SJCRH30 (cell line): ENCODE data around the gene INTU. TPM values are rescaled to one million over a fixed set of nuclear protein-coding genes. Genes with fewer than 3 reads are reported as not detected.
"Not testable (repeated sequence)": the region's sequence is repeated elsewhere in the genome, so short reads cannot be mapped to it uniquely, and the experiment has no call there.

Source experiments
- DNase-seq, 2 experiments: peaks; one replicate each; pipeline ENCODE4 v3.0.0-alpha.2; 2015 to 2020
- H3K27ac ChIP-seq: fragments of 250-450 bp; sonication (Bioruptor Pico); 2 replicates; pipeline ENCODE4 v1.5.1; 2020; ENCODE audit warnings: mild to moderate bottlenecking, moderate library complexity
- H3K27me3 ChIP-seq: fragments of 250-450 bp; sonication (Bioruptor Pico); 2 replicates; pipeline ENCODE4 v1.5.1; 2020; ENCODE audit warnings: mild to moderate bottlenecking, moderate library complexity
- H3K36me3 ChIP-seq: fragments of 250-450 bp; sonication (Bioruptor Pico); 2 replicates; pipeline ENCODE4 v1.5.1; 2020; ENCODE audit warnings: mild to moderate bottlenecking, moderate library complexity
- H3K4me1 ChIP-seq: fragments of 250-450 bp; sonication (Bioruptor Pico); 2 replicates; pipeline ENCODE4 v1.5.1; 2020; ENCODE audit warnings: mild to moderate bottlenecking, moderate library complexity
- H3K4me3 ChIP-seq: fragments of 250-450 bp; sonication (Bioruptor Pico); 2 replicates; pipeline ENCODE4 v1.5.1; 2020; ENCODE audit warnings: mild to moderate bottlenecking, moderate library complexity
- H3K9me3 ChIP-seq: fragments of 250-450 bp; sonication (Bioruptor Pico); replicated peaks from 2 replicates; pipeline ENCODE4 v1.5.1; 2020; ENCODE audit warnings: mild to moderate bottlenecking, moderate library complexity
- total RNA-seq: library from RNA; depleted of rRNA; stranded (reverse); fragments of >200 nt; shearing (Covaris generic); gene quantifications from 2 replicates; pipeline ENCODE4 v1.2.3, GENCODE V29; 2014; rRNA removed

Gene INTU
- total RNA-seq, result 2.6 TPM in 2 replicates

DNA sequence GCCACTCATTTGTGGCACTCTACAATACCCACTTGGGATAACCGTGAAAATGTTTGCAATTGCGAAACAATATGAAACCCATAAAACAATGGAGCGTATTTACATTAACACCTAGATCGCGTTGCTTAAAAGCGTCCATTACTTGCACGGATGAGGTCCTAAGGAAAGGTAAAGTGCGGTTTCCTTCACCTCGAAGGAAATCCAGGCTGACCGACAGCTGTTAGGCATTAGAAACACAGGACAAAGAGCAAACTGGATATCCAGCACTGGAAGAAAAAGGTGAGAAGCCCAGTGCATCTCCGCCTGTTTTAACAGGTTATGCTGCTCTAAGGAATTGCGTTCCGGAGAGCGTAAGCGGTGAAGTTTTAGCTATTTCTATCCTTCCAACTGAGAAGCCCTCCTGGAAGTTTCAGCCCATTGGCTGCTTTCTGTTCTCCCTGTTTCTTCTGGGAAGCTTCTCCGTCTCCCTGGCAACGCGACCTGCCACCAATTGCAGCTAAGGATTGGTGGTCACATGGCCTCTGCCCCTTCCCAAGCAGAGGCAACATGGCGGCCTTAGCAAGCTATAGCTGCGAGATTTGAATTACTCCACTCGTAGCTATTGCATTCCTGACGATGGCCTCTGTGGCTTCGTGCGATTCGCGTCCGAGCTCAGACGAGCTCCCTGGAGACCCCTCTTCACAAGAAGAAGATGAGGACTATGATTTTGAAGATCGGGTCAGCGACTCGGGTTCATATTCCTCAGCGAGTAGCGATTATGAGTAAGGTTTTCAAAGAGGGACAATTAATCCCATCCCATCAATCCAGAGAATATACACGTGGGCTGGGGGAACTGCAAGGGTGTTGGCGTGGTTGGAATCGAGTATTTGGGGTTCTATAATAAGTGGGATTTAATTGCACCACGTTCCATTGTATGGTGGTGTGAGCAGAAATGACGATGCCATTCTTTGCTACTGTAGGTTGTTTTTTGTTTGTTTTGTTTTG lies at the start of gene INTU:
Gene INTU (plus strand): TSS at position 538 of the 984 bp plus-strand sequence. CDS start 78 bp downstream, at position 616.
- DNase-seq, result peak; percentile 87 to 89

DNA sequence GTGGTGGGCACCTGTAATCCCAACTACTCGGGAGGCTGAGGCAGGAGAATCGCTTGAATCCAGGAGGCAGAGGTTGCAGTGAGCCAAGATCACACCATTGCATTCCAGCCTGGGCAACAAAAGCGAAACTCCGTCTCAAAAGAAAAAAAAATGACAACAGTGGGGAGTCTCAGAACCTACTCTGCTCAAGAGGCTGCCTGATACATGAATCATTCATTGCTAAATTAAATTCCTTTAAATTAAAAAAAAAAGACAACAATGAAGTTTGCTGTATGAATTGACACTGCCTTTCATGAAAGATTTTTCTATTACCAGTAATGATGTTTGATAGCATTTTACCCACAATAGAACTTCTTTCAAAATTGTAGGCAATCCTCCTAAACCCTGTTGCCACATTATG lies 46.3 kb upstream of the INTU start:
- not testable (repeated sequence) for H3K36me3 ChIP-seq, DNase-seq, H3K9me3 ChIP-seq, H3K27me3 ChIP-seq, H3K4me1 ChIP-seq, H3K27ac ChIP-seq, H3K4me3 ChIP-seq

More for the DNA sequence above, at the start of gene INTU:
- H3K4me3 ChIP-seq, result peak within 1 kb of the TSS; percentile 63
- no peaks in the 10 kb centered on the region; the same call in 1 of the 2 replicates for H3K27me3 ChIP-seq
- no peaks in the 10 kb centered on the region for H3K36me3 ChIP-seq
- peak within 1 kb of the TSS; percentile 65 for H3K27ac ChIP-seq
- H3K9me3 ChIP-seq, result no peaks in the 10 kb centered on the region
- no peaks in the 10 kb centered on the region for H3K4me1 ChIP-seq

DNA sequence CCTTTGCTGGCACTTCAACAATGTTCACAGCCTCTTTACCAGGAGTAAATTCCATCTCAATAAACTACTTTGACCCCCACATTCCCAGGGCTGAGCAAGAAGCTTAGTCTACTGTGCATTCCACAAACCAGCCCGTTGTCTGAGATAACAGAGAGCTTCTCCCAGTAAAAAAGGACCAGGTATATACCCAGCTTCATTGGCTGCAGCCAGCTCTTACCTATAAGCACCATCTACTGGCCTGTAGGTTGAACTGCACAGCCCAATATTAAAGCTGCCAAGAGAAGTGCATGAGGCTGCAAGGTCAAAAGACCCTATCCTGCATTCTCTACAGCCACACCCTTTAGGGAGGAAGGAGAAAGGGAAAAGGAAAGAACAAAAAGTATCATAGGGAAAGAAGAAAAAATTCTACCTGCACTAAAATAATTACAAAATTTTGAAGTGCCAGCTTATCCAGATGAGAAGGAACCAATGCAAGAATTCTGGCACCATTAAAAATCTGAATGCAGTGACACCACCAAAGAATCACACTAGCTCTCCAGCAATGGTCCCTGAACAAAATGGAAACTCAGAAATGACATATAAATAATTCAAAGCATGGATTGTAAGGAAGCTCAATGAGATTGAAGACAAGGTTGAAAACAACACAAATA lies 45.7 kb upstream of the INTU start:
- no peaks in the 10 kb centered on the region for H3K9me3 ChIP-seq
- H3K4me1 ChIP-seq, result no peaks in the 10 kb centered on the region
- DNase-seq, result peak; percentile 33 to 59
- H3K36me3 ChIP-seq, result no peaks in the 10 kb centered on the region
- H3K4me3 ChIP-seq, result no peak overlapping the region
- no peaks in the 10 kb centered on the region for H3K27me3 ChIP-seq
- no peak overlapping the region for H3K27ac ChIP-seq

DNA sequence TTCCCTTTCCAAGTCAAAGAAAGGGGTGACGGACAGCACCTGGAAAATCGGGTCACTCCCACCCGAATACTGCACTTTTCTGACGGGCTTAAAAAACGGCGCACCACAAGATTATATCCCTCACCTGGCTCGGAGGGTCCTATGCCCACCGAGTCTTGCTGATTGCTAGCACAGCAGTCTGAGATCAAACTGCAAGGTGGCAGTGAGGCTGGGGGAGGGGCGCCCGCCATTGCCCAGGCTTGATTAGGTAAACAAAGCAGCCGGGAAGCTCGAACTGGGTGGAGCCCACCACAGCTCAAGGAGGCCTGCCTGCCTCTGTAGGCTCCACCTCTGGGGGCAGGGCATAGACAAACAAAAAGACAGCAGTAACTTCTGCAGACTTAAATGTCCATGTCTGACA lies 43.6 kb upstream of the INTU start:
- not testable (repeated sequence) for H3K9me3 ChIP-seq, H3K36me3 ChIP-seq, H3K27me3 ChIP-seq, H3K27ac ChIP-seq, DNase-seq, H3K4me3 ChIP-seq, H3K4me1 ChIP-seq

DNA sequence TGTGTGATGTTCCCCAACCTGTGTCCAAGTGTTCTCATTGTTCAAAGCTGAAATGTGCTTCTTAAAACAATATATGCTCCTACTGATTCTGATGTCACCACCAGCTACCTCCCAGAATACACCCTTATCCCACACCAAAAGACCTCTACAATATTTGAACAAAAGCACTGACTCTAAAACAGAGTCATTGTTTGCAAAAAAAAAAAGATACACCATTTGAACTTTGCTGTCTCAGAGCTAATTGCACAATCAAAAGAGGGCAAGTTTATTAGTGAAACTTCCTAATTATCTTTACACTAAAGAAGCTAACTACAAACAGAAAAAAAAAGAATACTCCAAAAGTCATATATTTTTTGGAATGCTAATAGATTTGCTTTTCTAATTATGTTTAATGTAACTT lies 34.1 kb upstream of the INTU start:
- DNase-seq, result no peak
- Histone ChIP-seq H3K27ac (no peak overlapping the region), H3K36me3 (no peaks in the 10 kb centered on the region), H3K27me3 (no peaks in the 10 kb centered on the region), H3K4me3 (no peak overlapping the region), H3K9me3 (no peaks in the 10 kb centered on the region), H3K4me1 (no peaks in the 10 kb centered on the region)

DNA sequence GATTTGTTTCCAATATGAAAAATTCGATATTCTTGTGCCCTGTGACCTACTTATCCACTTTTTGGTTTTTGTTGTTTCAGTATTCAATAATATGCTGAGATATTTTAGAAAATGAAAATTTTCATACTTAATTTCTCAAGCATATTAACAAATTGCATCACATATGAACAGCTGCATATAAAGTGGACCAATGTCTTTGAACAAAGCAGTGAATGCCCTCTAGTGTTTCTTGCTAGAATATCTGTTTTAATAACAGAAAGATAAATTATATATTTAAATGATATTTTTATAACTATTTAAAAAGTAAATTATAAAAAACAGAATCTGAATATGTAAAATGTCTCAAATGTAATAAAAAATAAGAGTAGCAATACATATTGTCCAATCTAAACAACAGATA lies 31.7 kb upstream of the INTU start:
- Histone ChIP-seq H3K4me1 (peaks cover 11% of the 10 kb centered on the region; the same call in 1 of the 2 replicates), H3K27ac (no peak overlapping the region), H3K4me3 (no peak overlapping the region), H3K9me3 (no peaks in the 10 kb centered on the region), H3K27me3 (no peaks in the 10 kb centered on the region), H3K36me3 (no peaks in the 10 kb centered on the region)
- no peak for DNase-seq

DNA sequence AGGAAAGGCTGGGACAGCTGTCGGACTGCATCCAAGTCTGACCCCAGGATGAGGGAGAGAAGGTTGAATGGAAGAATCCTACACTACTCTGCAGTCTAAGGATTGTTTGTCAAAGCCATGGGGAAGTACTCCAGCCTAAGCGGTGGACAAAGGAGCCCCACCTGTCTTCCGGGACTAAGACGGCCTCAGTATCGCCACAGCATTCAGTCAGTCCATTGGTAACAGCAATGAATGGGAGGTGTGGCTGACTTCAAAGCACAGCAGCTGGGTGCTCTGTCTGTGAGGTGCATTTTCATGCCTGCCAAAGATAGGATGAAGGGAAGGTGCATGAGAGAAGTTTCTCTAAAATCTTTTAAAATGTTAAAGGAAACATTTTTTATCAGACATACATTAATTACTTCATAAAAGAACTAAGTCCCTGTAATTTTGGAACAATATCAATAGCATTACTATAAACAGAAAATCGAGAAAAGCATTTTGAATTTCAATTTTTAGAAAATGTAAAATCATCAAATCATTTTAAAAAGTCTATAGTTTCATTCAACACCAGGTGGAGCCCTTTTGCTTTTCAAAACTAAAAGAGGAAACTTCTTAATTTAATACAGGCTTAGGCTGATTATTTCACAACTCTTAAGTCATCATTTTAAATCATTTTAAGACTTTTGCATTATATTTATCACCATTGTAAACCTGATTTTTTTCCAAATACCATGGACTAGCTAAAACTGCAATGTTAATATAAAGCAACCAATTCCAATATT lies 27.6 kb upstream of the INTU start:
- Histone ChIP-seq H3K27me3 (no peaks in the 10 kb centered on the region), H3K4me3 (no peak overlapping the region), H3K9me3 (no peaks in the 10 kb centered on the region), H3K4me1 (peaks cover 11% of the 10 kb centered on the region; the same call in 1 of the 2 replicates), H3K27ac (no peak overlapping the region), H3K36me3 (no peaks in the 10 kb centered on the region)
- peak; percentile 28 to 66 for DNase-seq

DNA sequence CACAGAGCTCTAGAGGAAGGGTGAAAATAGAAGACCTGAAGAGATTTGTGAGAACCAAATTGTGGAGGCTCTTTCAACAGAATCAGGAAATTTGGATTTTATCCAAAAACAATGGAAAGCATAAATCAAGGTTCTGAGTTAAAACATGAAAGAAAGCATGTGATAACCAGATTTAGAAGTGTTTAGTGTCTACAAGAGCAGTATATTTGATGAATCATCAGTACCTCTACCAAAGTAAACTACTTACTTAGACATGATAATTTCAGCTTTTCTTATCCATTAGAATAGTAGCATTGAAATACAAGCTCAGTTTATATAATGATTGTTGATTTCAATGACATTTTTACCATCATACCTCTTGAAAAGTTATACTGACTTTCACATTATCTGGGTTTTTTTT lies 25.9 kb upstream of the INTU start:
- H3K27ac ChIP-seq, result no peak overlapping the region
- no peaks in the 10 kb centered on the region for H3K9me3 ChIP-seq
- H3K4me1 ChIP-seq, result peaks cover 11% of the 10 kb centered on the region; the same call in 1 of the 2 replicates
- no peak overlapping the region for H3K4me3 ChIP-seq
- H3K27me3 ChIP-seq, result no peaks in the 10 kb centered on the region
- DNase-seq, result no peak
- no peaks in the 10 kb centered on the region for H3K36me3 ChIP-seq

DNA sequence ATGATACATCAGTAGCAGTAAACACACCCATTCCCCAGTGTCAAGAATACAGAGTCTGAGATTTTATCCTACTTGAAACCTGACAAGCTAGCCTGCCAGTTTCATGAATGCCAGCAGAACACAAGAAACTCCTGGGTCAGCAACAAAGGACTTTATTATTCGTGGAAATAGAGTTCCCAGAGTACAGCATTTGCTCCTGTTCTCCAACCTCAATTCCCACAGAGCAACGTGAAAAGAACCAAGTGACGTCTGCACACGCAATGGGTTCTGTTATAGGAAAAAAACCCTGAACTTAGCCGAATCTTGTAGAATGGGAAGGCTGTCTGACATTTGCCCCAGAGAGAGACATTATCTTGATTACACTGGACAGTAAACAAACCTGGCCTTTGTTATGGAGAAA lies 23.3 kb upstream of the INTU start:
- Histone ChIP-seq H3K27me3 (no peaks in the 10 kb centered on the region), H3K36me3 (no peaks in the 10 kb centered on the region), H3K4me1 (peaks cover 11% of the 10 kb centered on the region; the same call in 1 of the 2 replicates), H3K9me3 (no peaks in the 10 kb centered on the region), H3K27ac (no peak overlapping the region), H3K4me3 (no peak overlapping the region)
- no peak for DNase-seq

DNA sequence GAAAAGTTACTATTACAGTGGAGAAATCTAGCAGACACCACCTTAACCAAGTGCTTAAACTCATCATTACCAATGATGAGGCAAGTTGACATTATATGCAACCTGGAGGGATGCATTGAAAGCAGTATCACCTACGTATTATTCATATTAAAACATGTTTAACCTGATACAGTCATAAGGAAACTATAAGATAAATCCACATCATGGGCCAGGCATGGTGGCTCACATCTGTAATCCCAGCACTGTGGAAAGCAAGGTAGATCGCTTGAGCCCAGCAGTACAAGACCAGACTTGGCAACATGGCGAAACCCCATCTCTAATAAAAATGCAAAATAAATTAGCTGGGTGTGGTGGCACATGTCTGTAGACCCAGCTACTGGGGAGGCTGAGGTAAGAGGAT lies 22.3 kb upstream of the INTU start:
- DNase-seq, result no peak
- H3K4me3 ChIP-seq, result no peak overlapping the region
- no peak overlapping the region for H3K27ac ChIP-seq
- no peaks in the 10 kb centered on the region for H3K9me3 ChIP-seq
- H3K4me1 ChIP-seq, result 0 out of 2 replicates have a peak, but pooled peaks cover 1% of the 10 kb centered on the region
- H3K36me3 ChIP-seq, result no peaks in the 10 kb centered on the region
- H3K27me3 ChIP-seq, result no peaks in the 10 kb centered on the region

DNA sequence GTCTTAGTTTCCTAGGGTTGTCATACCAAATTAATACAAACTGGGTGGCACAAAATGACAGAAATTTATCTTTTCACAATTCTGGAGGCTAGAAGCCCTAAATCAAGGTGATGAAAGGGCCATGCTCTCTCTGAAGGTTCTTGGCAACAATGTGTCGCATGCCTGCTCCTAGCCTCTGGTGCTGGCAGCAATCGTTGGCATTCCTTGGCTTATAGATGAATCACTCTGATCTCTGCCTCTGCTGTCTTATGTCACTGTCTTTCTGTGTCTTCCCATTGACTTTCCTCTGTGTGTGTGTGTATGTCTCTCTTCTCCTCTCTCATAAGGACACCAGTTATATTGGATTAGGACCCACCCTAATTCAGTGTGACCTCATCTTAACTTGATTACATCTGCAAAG lies 15.9 kb upstream of the INTU start:
- H3K36me3 ChIP-seq, result no peaks in the 10 kb centered on the region
- H3K27me3 ChIP-seq, result no peaks in the 10 kb centered on the region
- peak overlapping the region; percentile 45 for H3K27ac ChIP-seq
- H3K4me3 ChIP-seq, result no peak overlapping the region
- peaks cover 20% of the 10 kb centered on the region for H3K4me1 ChIP-seq
- peak in 1 of 2 experiments; percentile 26 for DNase-seq
- no peaks in the 10 kb centered on the region; the same call in 1 of the 2 replicates for H3K9me3 ChIP-seq

DNA sequence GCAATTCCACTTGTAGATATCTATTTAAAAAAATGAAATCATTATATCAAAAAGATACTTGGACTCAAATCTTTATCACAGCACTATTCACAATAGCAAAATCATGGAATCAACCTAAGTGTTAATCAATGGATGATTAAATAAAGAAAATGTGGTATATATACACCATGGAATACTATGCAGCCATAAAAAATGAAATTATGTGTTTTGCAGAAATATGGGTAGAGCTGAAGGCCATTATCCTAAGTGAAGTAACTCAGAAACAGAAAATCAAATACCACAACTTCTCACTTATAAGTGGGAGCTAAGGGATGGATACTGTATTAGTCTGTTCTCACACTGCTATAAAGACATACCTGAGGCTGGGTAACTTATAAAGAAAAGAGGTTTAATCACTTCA lies 14.3 kb upstream of the INTU start:
- Histone ChIP-seq H3K4me3 (no peak overlapping the region), H3K36me3 (no peaks in the 10 kb centered on the region), H3K27ac (no peak overlapping the region), H3K9me3 (no peaks in the 10 kb centered on the region; the same call in 1 of the 2 replicates), H3K27me3 (no peaks in the 10 kb centered on the region), H3K4me1 (peaks cover 20% of the 10 kb centered on the region)
- no peak for DNase-seq

DNA sequence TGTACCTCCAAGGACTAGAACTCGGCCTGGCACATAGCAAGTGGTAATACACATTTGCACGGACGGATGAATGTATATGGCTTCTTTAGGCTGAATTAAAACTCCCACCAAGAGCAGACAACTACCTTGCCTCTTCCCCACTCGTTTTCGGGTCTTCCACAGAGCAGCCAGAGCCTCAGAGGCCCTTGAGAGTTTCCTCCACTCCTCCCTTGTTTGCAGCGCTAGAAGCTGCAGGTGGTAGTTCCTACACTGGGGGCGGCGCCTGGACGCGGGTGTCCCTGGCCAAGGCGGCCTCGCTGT lies 10.2 kb upstream of the INTU start:
- no peaks in the 10 kb centered on the region; the same call in 1 of the 2 replicates for H3K27me3 ChIP-seq
- H3K36me3 ChIP-seq, result no peaks in the 10 kb centered on the region
- no peak overlapping the region for H3K27ac ChIP-seq

DNA sequence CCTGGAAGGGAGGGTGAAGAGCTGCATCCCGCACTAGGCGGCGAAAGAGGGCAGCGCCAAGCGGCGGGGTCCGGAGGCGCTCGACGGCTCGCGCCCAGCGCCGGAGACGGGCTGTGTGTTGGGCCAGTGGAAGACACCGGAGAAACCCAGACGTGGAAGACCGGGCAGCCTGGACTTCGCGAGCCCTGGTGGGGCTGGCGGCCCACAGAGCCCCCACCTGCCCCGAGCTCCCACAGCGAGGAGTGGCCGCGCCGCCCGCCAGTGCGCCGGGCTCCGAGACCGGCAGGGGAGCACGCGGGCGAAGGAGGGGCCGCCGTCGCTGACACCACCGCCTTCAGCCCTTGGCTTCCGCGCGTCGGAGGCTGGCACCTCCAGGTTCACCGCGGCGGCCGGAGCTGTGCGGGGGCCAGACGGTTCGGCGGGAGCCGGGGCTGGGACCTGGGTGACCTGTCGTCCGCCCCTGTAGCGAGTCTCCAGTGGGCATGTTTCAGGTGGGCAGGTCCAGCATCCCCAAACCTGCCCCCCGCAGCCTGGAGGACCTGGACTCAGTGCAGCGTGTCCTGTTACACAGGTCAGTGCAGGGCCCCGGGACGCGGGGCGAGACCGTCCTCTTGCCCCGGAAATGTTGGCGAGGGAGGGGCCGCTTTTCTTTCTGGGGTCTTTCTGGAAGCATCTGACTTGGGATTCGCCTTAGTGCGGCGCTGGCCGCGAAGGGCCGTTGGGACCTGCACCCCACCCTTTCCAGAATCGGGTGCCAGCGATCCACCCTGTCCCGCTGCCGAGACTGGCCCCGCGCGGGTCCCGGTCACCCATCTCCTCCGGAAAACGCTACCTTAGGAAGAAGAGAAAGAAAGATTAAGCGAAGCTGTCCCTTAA lies 9.6 kb upstream of the INTU start:
- H3K27ac ChIP-seq, result no peak overlapping the region
- DNase-seq, result peak; percentile 36 to 46
- no peaks in the 10 kb centered on the region; the same call in 1 of the 2 replicates for H3K27me3 ChIP-seq

More for the DNA sequence above, 10.2 kb upstream of the INTU start:
- H3K9me3 ChIP-seq, result no peaks in the 10 kb centered on the region; the same call in 1 of the 2 replicates
- DNase-seq, result no peak
- peak overlapping the region; percentile 45 for H3K4me3 ChIP-seq
- peaks cover 8% of the 10 kb centered on the region; the same call in 1 of the 2 replicates for H3K4me1 ChIP-seq

More for the DNA sequence above, 9.6 kb upstream of the INTU start:
- peak overlapping the region; percentile 45 for H3K4me3 ChIP-seq
- peaks cover 2% of the 10 kb centered on the region; the same call in 1 of the 2 replicates for H3K4me1 ChIP-seq
- no peaks in the 10 kb centered on the region for H3K36me3 ChIP-seq
- H3K9me3 ChIP-seq, result no peaks in the 10 kb centered on the region; the same call in 1 of the 2 replicates
